Gastrocnemius medialis (tissue), 4 donors: Measurements from ENCODE around the gene APC2. TPM values are rescaled to one million over a fixed set of nuclear protein-coding genes. Genes with fewer than 3 reads are reported as not detected.
"Not testable (repeated sequence)": the region's sequence is repeated elsewhere in the genome, so short reads cannot be mapped to it uniquely, and the experiment has no call there.

ENCODE experiments used
- ATAC-seq, 2 donors: fragments of 150-250 bp; one replicate each; pipeline ENCODE4 v1.9.1; 2016
- DNase-seq, 2 donors: peaks; one replicate each; pipeline ENCODE4 v3.0.0-alpha.2; 2019
- H3K27ac ChIP-seq, 4 donors: fragments of 200-600 bp; sonication (generic); 1 replicate in 1 of 4; 2 replicates in 3 of 4; pipeline ENCODE4 v1.5.1; 2016 to 2018; ENCODE audit warnings: mild to moderate bottlenecking in 2 of 4, moderate library complexity in 1 of 4
- H3K27me3 ChIP-seq, 3 donors: fragments of 200-600 bp; sonication (generic) in 2 of 3; 1 replicate in 1 of 3; 2 replicates in 2 of 3; pipeline versions ENCODE4 v1.5.1 to v1.6.0; 2016 to 2019; ENCODE audit warnings: mild to moderate bottlenecking in 1 of 3, moderate library complexity in 1 of 3
- H3K36me3 ChIP-seq, 2 donors: fragments of 200-600 bp; sonication (generic) in 1 of 2; one replicate each; pipeline ENCODE4 v1.5.1; 2017 to 2018
- H3K4me1 ChIP-seq, 2 donors: fragments of 200-600 bp; sonication (generic) in 1 of 2; one replicate each; pipeline ENCODE4 v1.5.1; 2016 to 2017; ENCODE audit warnings: mild to moderate bottlenecking in 2 of 2
- H3K4me3 ChIP-seq, 4 donors: fragments of 200-600 bp; sonication (generic) in 3 of 4; 1 replicate in 1 of 4; 2 replicates in 3 of 4; pipeline ENCODE4 v1.5.1; 2016 to 2019; ENCODE audit warnings: mild to moderate bottlenecking in 2 of 4
- H3K9me3 ChIP-seq, 3 donors: fragments of 200-600 bp; sonication (generic) in 2 of 3; 1 replicate in 1 of 3; 2 replicates in 2 of 3; pipeline ENCODE4 v1.5.1; 2016 to 2019
- POLR2A ChIP-seq, 2 donors: fragments of 450-650 bp; IDR thresholded peaks; one replicate each; pipeline ENCODE4 v1.6.1; 2017; ENCODE audit warnings: antibody characterized with exemption in 2 of 2, mild to moderate bottlenecking in 2 of 2, moderate library complexity in 2 of 2
- in situ Hi-C, 4 donors: fragments of 200-750 bp; cut with MboI; loops; one replicate each; pipeline versions ENCODE4 v1.15.0 to v1.8.0; 2017; ENCODE audit warnings: low sequenced_read_pairs in 4 of 4
- intact Hi-C: fragments of 100-400 bp; cut with DNase I; formaldehyde crosslinking; loops from one replicate; pipeline ENCODE4 v1.15.1; 2023; ENCODE audit warnings: low total_unique reads
- total RNA-seq, 4 donors: library from RNA; depleted of rRNA; stranded (reverse); fragments of >200 nt; gene quantifications; one replicate each; pipeline versions ENCODE4 v1.1.0 to v1.2.3, GENCODE V29; 2016
- TF ChIP-seq, protein P1 (sequence below), 5 experiments: fragments of 450-650 bp in 3 of 5; fragments of 200-600 bp in 2 of 5; sonication (generic) in 2 of 5; IDR thresholded peaks in 4 of 5; conservative IDR thresholded peaks in 1 of 5; 1 replicate in 4 of 5; 2 replicates in 1 of 5; pipeline ENCODE4 v1.5.1; 2016 to 2019; ENCODE audit warnings: antibody characterized with exemption in 5 of 5, mild to moderate bottlenecking in 3 of 5, moderate library complexity in 3 of 5

Gene APC2
- total RNA-seq, 4 donors from 2014 or later, result 0.04 TPM; not detected in 3

DNA sequence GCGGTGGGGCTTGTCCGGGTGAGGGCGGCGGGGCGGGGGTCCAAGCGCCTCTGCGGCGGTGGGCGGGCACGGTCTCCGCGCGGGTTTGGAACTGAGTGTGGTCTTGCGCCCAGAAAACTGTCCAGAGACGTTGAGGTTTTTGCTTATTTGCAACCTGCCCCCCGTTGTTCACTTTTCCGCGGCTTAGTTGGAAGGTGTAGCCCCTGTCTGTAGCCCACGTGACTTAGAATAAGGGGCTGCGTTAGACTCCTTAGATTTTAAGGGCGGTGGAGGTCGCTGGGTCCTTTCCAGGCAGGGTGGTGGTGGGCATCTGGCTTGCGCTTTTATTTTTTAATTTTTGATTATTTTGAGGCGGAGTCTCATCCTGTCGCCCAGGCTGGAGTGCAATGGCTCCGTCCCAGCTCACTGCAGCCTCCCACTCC is 11.0 kb upstream of the APC2 start:
- in situ Hi-C loops (no loop called here), intact Hi-C loops (loop anchor here (1.0 to 2.0 kb wide), 3 partner anchors 20 to 40 kb away; partner anchors contain the start of genes C19orf25 and DAZAP1)
- Histone ChIP-seq H3K4me1 (peaks cover 14 to 29% of the 10 kb centered on the region in 2 donors), H3K9me3 (no peaks in the 10 kb centered on the region), H3K36me3 (peaks cover 2 to 44% of the 10 kb centered on the region in 2 donors), H3K27ac (peak overlapping the region; percentile 86 to 92 (median 88)), H3K27me3 (no peaks in the 10 kb centered on the region), H3K4me3 (peak overlapping the region; percentile 81 to 98 (median 88))
- ATAC-seq (peak in 1 of 2 donors; percentile 5), DNase-seq (no peak)
- TF ChIP-seq, protein P1, sequence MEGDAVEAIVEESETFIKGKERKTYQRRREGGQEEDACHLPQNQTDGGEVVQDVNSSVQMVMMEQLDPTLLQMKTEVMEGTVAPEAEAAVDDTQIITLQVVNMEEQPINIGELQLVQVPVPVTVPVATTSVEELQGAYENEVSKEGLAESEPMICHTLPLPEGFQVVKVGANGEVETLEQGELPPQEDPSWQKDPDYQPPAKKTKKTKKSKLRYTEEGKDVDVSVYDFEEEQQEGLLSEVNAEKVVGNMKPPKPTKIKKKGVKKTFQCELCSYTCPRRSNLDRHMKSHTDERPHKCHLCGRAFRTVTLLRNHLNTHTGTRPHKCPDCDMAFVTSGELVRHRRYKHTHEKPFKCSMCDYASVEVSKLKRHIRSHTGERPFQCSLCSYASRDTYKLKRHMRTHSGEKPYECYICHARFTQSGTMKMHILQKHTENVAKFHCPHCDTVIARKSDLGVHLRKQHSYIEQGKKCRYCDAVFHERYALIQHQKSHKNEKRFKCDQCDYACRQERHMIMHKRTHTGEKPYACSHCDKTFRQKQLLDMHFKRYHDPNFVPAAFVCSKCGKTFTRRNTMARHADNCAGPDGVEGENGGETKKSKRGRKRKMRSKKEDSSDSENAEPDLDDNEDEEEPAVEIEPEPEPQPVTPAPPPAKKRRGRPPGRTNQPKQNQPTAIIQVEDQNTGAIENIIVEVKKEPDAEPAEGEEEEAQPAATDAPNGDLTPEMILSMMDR (IDR thresholded peaks at IDR 0.05 in 4 of 5, conservative IDR thresholded peaks at IDR 0.05 in 1 of 5), result no peak
- no peak for TF ChIP-seq POLR2A (IDR thresholded peaks at IDR 0.05)

DNA sequence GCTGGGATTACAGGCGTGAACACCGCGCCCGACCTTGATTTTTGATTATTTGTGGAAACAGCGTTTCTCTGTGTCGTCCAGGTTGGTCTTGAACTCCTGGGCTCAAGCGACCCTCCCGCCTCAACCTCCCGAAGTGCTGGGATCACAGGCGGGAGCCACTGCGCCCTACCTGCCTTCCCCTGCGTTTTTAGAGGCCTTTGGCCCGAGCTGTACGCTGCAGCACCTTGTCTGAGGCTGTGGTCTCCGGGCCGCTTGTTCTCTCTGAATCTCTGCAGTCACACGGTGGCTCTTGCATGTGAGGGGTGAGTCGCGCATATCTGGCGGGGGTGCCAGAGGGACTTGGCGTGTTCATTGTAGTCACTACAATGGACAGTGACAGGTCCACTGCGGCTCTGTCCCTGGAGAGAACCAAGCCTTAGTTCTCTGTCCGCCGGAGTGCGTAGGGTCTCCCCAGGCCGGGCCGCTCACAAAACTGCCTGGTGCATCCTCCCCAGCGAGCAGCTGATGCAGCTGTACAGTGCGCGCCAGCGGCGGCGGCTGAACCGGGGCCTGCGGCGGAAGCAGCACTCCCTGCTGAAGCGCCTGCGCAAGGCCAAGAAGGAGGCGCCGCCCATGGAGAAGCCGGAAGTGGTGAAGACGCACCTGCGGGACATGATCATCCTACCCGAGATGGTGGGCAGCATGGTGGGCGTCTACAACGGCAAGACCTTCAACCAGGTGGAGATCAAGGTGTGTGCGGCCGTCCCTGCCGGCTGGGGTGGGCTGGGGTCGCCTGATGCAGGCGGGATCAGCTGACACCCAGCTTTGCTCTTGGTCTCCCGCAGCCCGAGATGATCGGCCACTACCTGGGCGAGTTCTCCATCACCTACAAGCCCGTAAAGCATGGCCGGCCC is 10.2 kb upstream of the APC2 start:
- peak overlapping the region; percentile 81 to 98 (median 88) for H3K4me3 ChIP-seq
- DNase-seq, result not testable (repeated sequence)

DNA sequence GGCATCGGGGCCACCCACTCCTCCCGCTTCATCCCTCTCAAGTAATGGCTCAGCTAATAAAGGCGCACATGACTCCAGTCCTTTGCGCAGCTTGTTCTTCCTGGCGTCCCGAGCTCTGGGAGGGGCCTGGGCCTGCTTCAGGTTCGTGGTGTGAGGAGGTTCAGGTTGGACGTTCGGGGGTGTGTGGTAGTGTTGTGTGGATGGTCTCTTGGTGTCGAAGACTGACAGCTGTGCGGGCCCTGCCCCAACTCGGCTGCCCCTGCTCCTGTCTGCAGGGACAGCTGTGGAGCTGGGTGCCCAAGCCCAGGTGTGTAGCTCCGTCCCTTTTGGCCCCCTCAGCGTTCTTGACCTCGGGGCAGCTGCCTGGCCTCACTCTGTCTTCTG is 9.5 kb upstream of the APC2 start:
- H3K36me3 ChIP-seq, result peaks cover 0 to 32% of the 10 kb centered on the region in 2 donors

More for the DNA sequence above, 10.2 kb upstream of the APC2 start:
- Histone ChIP-seq H3K4me1 (peaks cover 14 to 29% of the 10 kb centered on the region in 2 donors), H3K27ac (peak overlapping the region; percentile 86 to 92 (median 88)), H3K36me3 (peaks cover 0 to 36% of the 10 kb centered on the region in 2 donors)
- H3K27me3 ChIP-seq, in situ Hi-C loops, H3K9me3 ChIP-seq, ATAC-seq: not testable (repeated sequence)
- intact Hi-C loops, result loop anchor here (2.0 kb wide), 1 partner anchor 21 kb away; no protein-coding TSS in a partner anchor

DNA sequence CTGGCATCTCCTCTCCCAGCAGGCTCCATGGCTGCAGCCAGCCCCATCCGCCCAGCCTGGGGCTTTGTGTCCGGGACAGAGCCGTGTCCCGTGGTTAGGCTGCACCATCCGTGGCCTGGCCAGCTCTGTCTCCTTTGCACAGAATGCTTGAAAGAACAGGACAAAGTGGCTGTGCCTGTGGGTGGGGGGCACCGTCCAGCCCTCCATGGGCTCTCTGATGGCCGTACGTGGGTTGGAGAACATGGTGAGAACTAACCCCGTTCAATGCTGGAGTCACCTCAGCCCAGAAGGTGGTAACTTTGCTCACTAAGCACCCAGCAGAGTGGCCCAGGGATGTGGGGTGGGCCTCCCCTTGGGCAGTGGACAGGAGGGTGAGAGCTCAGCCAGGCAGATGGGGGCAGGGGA is 8.9 kb upstream of the APC2 start:
- DNase-seq (no peak), ATAC-seq (no peak)
- TF ChIP-seq POLR2A (IDR thresholded peaks at IDR 0.05), result no peak
- TF ChIP-seq, protein P1 (IDR thresholded peaks at IDR 0.05 in 4 of 5, conservative IDR thresholded peaks at IDR 0.05 in 1 of 5), result no peak
- Histone ChIP-seq H3K27ac (no peak overlapping the region), H3K9me3 (no peaks in the 10 kb centered on the region), H3K36me3 (peaks cover 0 to 30% of the 10 kb centered on the region in 2 donors), H3K27me3 (peaks cover 6 to 8% (median 7%) of the 10 kb centered on the region in 3 donors), H3K4me3 (no peak overlapping the region), H3K4me1 (peaks cover 14 to 29% of the 10 kb centered on the region in 2 donors)
- intact Hi-C loops, result no loop called here
- in situ Hi-C loops, result no loop called here

More for the DNA sequence above, 9.5 kb upstream of the APC2 start:
- in situ Hi-C loops (no loop called here), intact Hi-C loops (no loop called here)
- no peak for TF ChIP-seq POLR2A (IDR thresholded peaks at IDR 0.05)
- TF ChIP-seq, protein P1 (IDR thresholded peaks at IDR 0.05 in 4 of 5, conservative IDR thresholded peaks at IDR 0.05 in 1 of 5), result no peak
- H3K4me1 ChIP-seq, result peaks cover 14 to 29% of the 10 kb centered on the region in 2 donors
- H3K9me3 ChIP-seq, result no peaks in the 10 kb centered on the region
- ATAC-seq (no peak), DNase-seq (no peak)
- H3K4me3 ChIP-seq, result no peak overlapping the region
- H3K27ac ChIP-seq, result no peak overlapping the region
- H3K27me3 ChIP-seq, result peaks cover 2% of the 10 kb centered on the region in 3 donors
